Measurements from ENCODE around the gene HSPBP1.
A peak's percentile ranks its signal among the peaks of the same experiment; 100 is the strongest.

HSPBP1 gene

GRCh38 chr19:55257461-55258420 is 22.2 kb downstream of the HSPBP1 start (continued):
- TF ChIP-seq ZBTB6 (tag by site-specific recombination; IDR thresholded peaks at IDR 0.05) (no peak), PATZ1 (tag by site-specific recombination; IDR thresholded peaks at IDR 0.05) (peak; percentile 40), ZNF274 (IDR thresholded peaks at IDR 0.05; ENCODE audit: low read length) (no peak), ZNF274 (tag by site-specific recombination; IDR thresholded peaks at IDR 0.05; ENCODE audit: borderline replicate concordance) (no peak), ZNF585B (tag by site-specific recombination; IDR thresholded peaks at IDR 0.05) (no peak), GLIS1 (tag by site-specific recombination; IDR thresholded peaks at IDR 0.05) (peak; percentile 91), EGR2 (tag by site-specific recombination; IDR thresholded peaks at IDR 0.05; ENCODE audit: low read depth) (peak; percentile 85), ZNF146 (tag by site-specific recombination; IDR thresholded peaks at IDR 0.05) (no peak), ZBTB1 (tag by site-specific recombination; IDR thresholded peaks at IDR 0.05) (no peak), MYNN (tag by site-specific recombination; IDR thresholded peaks at IDR 0.05; ENCODE audit: borderline replicate concordance) (no peak), ZNF677 (tag by site-specific recombination; IDR thresholded peaks at IDR 0.05) (no peak), ZBTB20 (tag by site-specific recombination; IDR thresholded peaks at IDR 0.05) (no peak), MEIS1 (CRISPR knock-in tag; IDR thresholded peaks at IDR 0.05; ENCODE audit: borderline replicate concordance) (no peak), KLF7 (tag by site-specific recombination; IDR thresholded peaks at IDR 0.05; ENCODE audit: borderline replicate concordance) (no peak), ZNF514 (tag by site-specific recombination; IDR thresholded peaks at IDR 0.05) (no peak), ZNF341 (tag by site-specific recombination; IDR thresholded peaks at IDR 0.05; ENCODE audit: low read depth) (0 out of 2 replicates have a peak, but pooled peaks have one; percentile 16), ZNF112 (tag by site-specific recombination; IDR thresholded peaks at IDR 0.05) (no peak), ZNF423 (tag by site-specific recombination; IDR thresholded peaks at IDR 0.05) (no peak), ZNF174 (tag by site-specific recombination; IDR thresholded peaks at IDR 0.05) (no peak), BCL11B (tag by site-specific recombination; IDR thresholded peaks at IDR 0.05; ENCODE audit: low read depth) (no peak), ZNF140 (tag by site-specific recombination; IDR thresholded peaks at IDR 0.05) (no peak)
- TF ChIP-seq, protein P1, sequence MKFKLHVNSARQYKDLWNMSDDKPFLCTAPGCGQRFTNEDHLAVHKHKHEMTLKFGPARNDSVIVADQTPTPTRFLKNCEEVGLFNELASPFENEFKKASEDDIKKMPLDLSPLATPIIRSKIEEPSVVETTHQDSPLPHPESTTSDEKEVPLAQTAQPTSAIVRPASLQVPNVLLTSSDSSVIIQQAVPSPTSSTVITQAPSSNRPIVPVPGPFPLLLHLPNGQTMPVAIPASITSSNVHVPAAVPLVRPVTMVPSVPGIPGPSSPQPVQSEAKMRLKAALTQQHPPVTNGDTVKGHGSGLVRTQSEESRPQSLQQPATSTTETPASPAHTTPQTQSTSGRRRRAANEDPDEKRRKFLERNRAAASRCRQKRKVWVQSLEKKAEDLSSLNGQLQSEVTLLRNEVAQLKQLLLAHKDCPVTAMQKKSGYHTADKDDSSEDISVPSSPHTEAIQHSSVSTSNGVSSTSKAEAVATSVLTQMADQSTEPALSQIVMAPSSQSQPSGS (tag by site-specific recombination; IDR thresholded peaks at IDR 0.05; ENCODE audit: low read depth) = no peak
- TF ChIP-seq, protein P2, sequence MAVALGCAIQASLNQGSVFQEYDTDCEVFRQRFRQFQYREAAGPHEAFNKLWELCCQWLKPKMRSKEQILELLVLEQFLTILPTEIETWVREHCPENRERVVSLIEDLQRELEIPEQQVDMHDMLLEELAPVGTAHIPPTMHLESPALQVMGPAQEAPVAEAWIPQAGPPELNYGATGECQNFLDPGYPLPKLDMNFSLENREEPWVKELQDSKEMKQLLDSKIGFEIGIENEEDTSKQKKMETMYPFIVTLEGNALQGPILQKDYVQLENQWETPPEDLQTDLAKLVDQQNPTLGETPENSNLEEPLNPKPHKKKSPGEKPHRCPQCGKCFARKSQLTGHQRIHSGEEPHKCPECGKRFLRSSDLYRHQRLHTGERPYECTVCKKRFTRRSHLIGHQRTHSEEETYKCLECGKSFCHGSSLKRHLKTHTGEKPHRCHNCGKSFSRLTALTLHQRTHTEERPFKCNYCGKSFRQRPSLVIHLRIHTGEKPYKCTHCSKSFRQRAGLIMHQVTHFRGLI (tag by site-specific recombination; IDR thresholded peaks at IDR 0.05) = no peak

Measured in HEK293 (cell line).